Adrenal gland (tissue), 12 donors: ENCODE measurements around the gene IL16. TPM values are rescaled to one million over a fixed set of nuclear protein-coding genes. Genes with fewer than 3 reads are reported as not detected.

Source experiments
- DNase-seq, 7 donors: peaks; one replicate each; pipeline ENCODE4 v3.0.0-alpha.2; 2019 to 2020
- H3K27ac ChIP-seq, 5 donors: fragments of 200-600 bp; sonication (generic) in 4 of 5; 1 replicate in 3 of 5; 2 replicates in 2 of 5; pipeline versions ENCODE4 v1.5.1 to v1.8.0; 2016 to 2020; ENCODE audit warnings: mild to moderate bottlenecking in 1 of 5
- H3K27me3 ChIP-seq: fragments of 200-600 bp; 2 replicates; pipeline ENCODE4 v1.8.0; 2021
- H3K36me3 ChIP-seq, 2 donors: fragments of 200-600 bp; replicated peaks in 1 of 2; 1 replicate in 1 of 2; 2 replicates in 1 of 2; pipeline versions ENCODE4 v1.5.1 to v1.8.0; 2018 to 2022
- H3K4me1 ChIP-seq, 2 donors: fragments of 200-600 bp; replicated peaks in 1 of 2; 1 replicate in 1 of 2; 2 replicates in 1 of 2; pipeline versions ENCODE4 v1.5.1 to v1.8.0; 2018 to 2021
- H3K4me3 ChIP-seq, 4 donors: fragments of 200-600 bp; sonication (generic) in 3 of 4; one replicate each; pipeline ENCODE4 v1.5.1; 2016 to 2018
- H3K9me3 ChIP-seq, 3 donors: fragments of 200-600 bp; sonication (generic) in 1 of 3; replicated peaks in 1 of 3; 1 replicate in 2 of 3; 2 replicates in 1 of 3; pipeline versions ENCODE4 v1.5.1 to v1.8.0; 2016 to 2021
- POLR2A ChIP-seq, 2 donors: fragments of 450-650 bp; IDR thresholded peaks; one replicate each; pipeline ENCODE4 v1.6.1; 2017; ENCODE audit warnings: antibody characterized with exemption in 2 of 2, mild to moderate bottlenecking in 2 of 2, moderate library complexity in 1 of 2
- WGBS, 4 donors: extraction: QIAGEN DNeasy Blood & Tissue Kit in 2 of 4; methylation state at CpG; one replicate each; pipeline versions ENCODE4 v1.1.5 to v1.1.7; 2013 to 2017; 5-methylcytosine and 5-hydroxymethylcytosine counted together
- intact Hi-C, 2 donors: fragments of 100-400 bp; cut with DNase I; formaldehyde crosslinking; loops; one replicate each; pipeline versions ENCODE4 v1.14.1 to v1.15.0; 2022 to 2023
- polyA plus RNA-seq, 3 donors: library from polyadenylated mRNA; stranded (reverse); fragments of 200-250 nt in 2 of 3; fragments of 350-450 nt in 1 of 3; fragmentation: Illumina TruSeq in 1 of 3; extraction: RNeasy Lipid Tissue Mini Kit (QIAGEN cat#74804) in 1 of 3; gene quantifications; one replicate each; pipeline ENCODE4 v1.2.3, GENCODE V29; 2013 to 2014
- total RNA-seq, 9 donors: library from RNA; depleted of rRNA in 4 of 9; stranded (reverse); fragments of >200 nt in 4 of 9; fragments of 120-200 nt in 1 of 9; fragmentation: NEBNext Ultra II Directional in 1 of 9; extraction: Animal tissue kit (Norgen Biotek cat#: 25700) in 1 of 9; gene quantifications; one replicate each; pipeline versions ENCODE4 v1.1.0 to v1.2.4, GENCODE V29; 2013 to 2023
- TF ChIP-seq, protein P1 (sequence below), 6 experiments: fragments of 450-650 bp in 4 of 6; fragments of 200-600 bp in 2 of 6; sonication (generic) in 1 of 6; IDR thresholded peaks; 1 replicate in 5 of 6; 2 replicates in 1 of 6; pipeline versions ENCODE4 v1.5.1 to v1.8.0; 2016 to 2021; ENCODE audit warnings: antibody characterized with exemption in 6 of 6, mild to moderate bottlenecking in 2 of 6, moderate library complexity in 1 of 6
- donor health status: healthy with polysubstance abuse.
- donor health status: Bipolar disorder and iron deficiency.
- donor health status: DM: yes; HTN: yes; CAD: no.
- donor health status: DM: no; HTN: no; CAD: no.
- donor health status: DM: no; HTN: no; CAD: no.
- donor health status: DM: yes; HTN: yes; CAD: no.

The IL16 gene
- total and polyA plus RNA-seq, 12 donors, result 2.2 to 16.0 (median 6.3) TPM

- intact Hi-C loops, result loop anchor here in 1 of 2 donors (5.0 to 10.0 kb wide), 2 partner anchors 56 to 229 kb away; no protein-coding TSS in a partner anchor
- 94 to 100% (median 95%) methylated on average over 2 to 3 of the region's 3 CpGs for WGBS, 4 donors
- H3K4me1 ChIP-seq, result peaks cover 0 to 8% of the 10 kb centered on the region in 2 donors
- no peak for DNase-seq
- H3K27me3 ChIP-seq, result no peaks in the 10 kb centered on the region
- TF ChIP-seq, protein P1, sequence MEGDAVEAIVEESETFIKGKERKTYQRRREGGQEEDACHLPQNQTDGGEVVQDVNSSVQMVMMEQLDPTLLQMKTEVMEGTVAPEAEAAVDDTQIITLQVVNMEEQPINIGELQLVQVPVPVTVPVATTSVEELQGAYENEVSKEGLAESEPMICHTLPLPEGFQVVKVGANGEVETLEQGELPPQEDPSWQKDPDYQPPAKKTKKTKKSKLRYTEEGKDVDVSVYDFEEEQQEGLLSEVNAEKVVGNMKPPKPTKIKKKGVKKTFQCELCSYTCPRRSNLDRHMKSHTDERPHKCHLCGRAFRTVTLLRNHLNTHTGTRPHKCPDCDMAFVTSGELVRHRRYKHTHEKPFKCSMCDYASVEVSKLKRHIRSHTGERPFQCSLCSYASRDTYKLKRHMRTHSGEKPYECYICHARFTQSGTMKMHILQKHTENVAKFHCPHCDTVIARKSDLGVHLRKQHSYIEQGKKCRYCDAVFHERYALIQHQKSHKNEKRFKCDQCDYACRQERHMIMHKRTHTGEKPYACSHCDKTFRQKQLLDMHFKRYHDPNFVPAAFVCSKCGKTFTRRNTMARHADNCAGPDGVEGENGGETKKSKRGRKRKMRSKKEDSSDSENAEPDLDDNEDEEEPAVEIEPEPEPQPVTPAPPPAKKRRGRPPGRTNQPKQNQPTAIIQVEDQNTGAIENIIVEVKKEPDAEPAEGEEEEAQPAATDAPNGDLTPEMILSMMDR (IDR thresholded peaks at IDR 0.05), result no peak
- no peak for TF ChIP-seq POLR2A (IDR thresholded peaks at IDR 0.05)
- no peak overlapping the region for H3K27ac ChIP-seq
- no peaks in the 10 kb centered on the region for H3K36me3 ChIP-seq
- no peaks in the 10 kb centered on the region for H3K9me3 ChIP-seq
- H3K4me3 ChIP-seq, result no peak overlapping the region
These were observed 136.7 kb downstream of the IL16 start for GRCh38 chr15:81333363-81333762.

GRCh38 chr15:81334768-81335435, 138.2 kb downstream of the IL16 start:
- H3K4me3 ChIP-seq, result no peak overlapping the region
- peaks cover 0 to 18% of the 10 kb centered on the region in 2 donors for H3K4me1 ChIP-seq
- no peaks in the 10 kb centered on the region for H3K27me3 ChIP-seq
- no peak for TF ChIP-seq POLR2A (IDR thresholded peaks at IDR 0.05)
- TF ChIP-seq, protein P1 (IDR thresholded peaks at IDR 0.05), result no peak
- 83 to 90% (median 87%) methylated on average over 8 to 10 of the region's 10 CpGs for WGBS, 4 donors
- H3K9me3 ChIP-seq, result no peaks in the 10 kb centered on the region
- intact Hi-C loops, result loop anchor here in 1 of 2 donors (5.0 to 10.0 kb wide), 2 partner anchors 58 to 230 kb away; no protein-coding TSS in a partner anchor
- no peak overlapping the region for H3K27ac ChIP-seq
- H3K36me3 ChIP-seq, result no peaks in the 10 kb centered on the region
- no peak for DNase-seq

GRCh38 chr15:81335631-81336030, 139.0 kb downstream of the IL16 start:
- Histone ChIP-seq H3K27ac (no peak overlapping the region), H3K9me3 (no peaks in the 10 kb centered on the region), H3K36me3 (no peaks in the 10 kb centered on the region), H3K4me1 (peaks cover 0 to 18% of the 10 kb centered on the region in 2 donors), H3K27me3 (no peaks in the 10 kb centered on the region), H3K4me3 (no peak overlapping the region)
- intact Hi-C loops, result loop anchor here in 1 of 2 donors (10.0 kb wide), 1 partner anchor 231 kb away; no protein-coding TSS in a partner anchor
- TF ChIP-seq POLR2A (IDR thresholded peaks at IDR 0.05), result no peak
- TF ChIP-seq, protein P1 (IDR thresholded peaks at IDR 0.05), result no peak
- 89 to 95% (median 93%) methylated on average over 4 of the region's 4 CpGs for WGBS, 4 donors
- no peak for DNase-seq

DNA sequence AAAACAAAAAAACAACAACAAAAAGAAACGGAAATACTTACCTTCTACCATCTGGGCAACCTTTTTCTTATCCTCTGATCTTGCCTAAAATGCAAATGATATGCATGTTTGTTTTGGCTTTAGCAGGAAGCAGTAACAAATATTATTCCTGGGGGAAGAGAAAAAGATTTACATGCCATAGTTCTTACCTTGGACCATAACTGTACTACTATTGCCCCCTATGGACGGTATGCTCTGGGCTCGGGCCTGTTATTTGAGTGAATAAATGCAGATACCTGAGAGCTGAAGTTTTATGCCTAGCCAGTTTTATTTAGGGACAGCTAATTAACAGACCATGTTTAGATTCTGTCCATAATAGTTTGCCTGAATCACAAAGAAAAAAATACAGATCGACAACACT, 139.9 kb downstream of the IL16 start:
- no peak overlapping the region for H3K4me3 ChIP-seq
- H3K27me3 ChIP-seq, result no peaks in the 10 kb centered on the region
- TF ChIP-seq POLR2A (IDR thresholded peaks at IDR 0.05), result no peak
- TF ChIP-seq, protein P1 (IDR thresholded peaks at IDR 0.05), result peak in 3 of 6 experiments; percentile 10 to 23 (median 12)
- H3K9me3 ChIP-seq, result no peaks in the 10 kb centered on the region
- intact Hi-C loops, result loop anchor here in 1 of 2 donors (10.0 kb wide), 1 partner anchor 232 kb away; no protein-coding TSS in a partner anchor
- WGBS, 4 donors, result 89 to 92% (median 90%) methylated on average over 4 of the region's 4 CpGs
- no peaks in the 10 kb centered on the region for H3K36me3 ChIP-seq
- peak in 1 of 7 donors; percentile 12 for DNase-seq
- H3K4me1 ChIP-seq, result peaks cover 0 to 18% of the 10 kb centered on the region in 2 donors
- H3K27ac ChIP-seq, result no peak overlapping the region
